ENCODE measurements around the gene TIGD4.

DNA sequence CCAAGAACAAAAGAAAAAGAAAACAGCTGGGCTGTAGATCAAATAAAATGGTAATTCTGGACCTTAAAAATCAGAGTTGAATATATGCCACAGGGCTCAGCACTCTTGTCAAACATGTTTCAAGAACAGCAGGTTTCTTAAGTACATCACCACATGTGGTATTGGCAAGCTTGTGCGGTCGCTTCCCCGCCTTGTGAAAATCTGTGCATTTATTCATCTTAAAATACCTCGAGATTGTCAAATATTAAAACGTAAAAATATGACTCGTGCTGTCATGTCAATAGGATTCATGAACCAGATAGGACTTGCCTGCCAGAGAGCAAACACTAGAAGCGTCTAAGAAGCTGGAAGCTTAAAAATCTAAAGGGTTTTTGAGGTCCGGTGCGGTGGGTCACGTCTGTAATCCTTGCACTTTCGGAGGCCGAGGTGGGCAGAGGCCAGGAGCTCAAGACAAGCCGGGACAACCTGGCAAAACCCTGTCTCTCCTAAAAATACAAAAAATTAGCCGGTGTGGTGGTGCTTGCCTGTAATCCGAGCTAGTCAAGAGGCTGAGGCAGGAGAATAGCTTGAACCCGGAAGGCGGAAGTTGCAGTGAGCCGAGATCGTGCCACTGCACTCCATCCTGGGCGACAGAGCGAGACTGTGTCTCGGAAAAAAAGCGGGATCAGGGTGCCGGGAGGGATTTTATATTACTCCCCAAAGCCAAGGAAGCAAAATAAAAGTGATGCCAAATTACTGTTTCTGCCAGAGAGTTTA, 59.6 kb downstream of the TIGD4 start:
- TF ChIP-seq, protein P1, sequence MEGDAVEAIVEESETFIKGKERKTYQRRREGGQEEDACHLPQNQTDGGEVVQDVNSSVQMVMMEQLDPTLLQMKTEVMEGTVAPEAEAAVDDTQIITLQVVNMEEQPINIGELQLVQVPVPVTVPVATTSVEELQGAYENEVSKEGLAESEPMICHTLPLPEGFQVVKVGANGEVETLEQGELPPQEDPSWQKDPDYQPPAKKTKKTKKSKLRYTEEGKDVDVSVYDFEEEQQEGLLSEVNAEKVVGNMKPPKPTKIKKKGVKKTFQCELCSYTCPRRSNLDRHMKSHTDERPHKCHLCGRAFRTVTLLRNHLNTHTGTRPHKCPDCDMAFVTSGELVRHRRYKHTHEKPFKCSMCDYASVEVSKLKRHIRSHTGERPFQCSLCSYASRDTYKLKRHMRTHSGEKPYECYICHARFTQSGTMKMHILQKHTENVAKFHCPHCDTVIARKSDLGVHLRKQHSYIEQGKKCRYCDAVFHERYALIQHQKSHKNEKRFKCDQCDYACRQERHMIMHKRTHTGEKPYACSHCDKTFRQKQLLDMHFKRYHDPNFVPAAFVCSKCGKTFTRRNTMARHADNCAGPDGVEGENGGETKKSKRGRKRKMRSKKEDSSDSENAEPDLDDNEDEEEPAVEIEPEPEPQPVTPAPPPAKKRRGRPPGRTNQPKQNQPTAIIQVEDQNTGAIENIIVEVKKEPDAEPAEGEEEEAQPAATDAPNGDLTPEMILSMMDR (conservative IDR thresholded peaks at IDR 0.05; ENCODE audit: low read depth, low read length) = no peak
- no peak for TF ChIP-seq EZH2 (IDR thresholded peaks at IDR 0.05; ENCODE audit: borderline replicate concordance, low read depth, low read length, poor library complexity, severe bottlenecking)

Measured in A673 (cell line).